HG03139 (cell line): Measurements from ENCODE around the gene LCMT2.
"Not testable (repeated sequence)": the region's sequence is repeated elsewhere in the genome, so short reads cannot be mapped to it uniquely, and the experiment has no call there.

Experiments
- ATAC-seq: cut with Tn5 transposase; IDR thresholded peaks from one replicate; pipeline ENCODE4 v1.9.1; 2021; ENCODE audit not compliant: unreplicated experiment

LCMT2 gene

DNA sequence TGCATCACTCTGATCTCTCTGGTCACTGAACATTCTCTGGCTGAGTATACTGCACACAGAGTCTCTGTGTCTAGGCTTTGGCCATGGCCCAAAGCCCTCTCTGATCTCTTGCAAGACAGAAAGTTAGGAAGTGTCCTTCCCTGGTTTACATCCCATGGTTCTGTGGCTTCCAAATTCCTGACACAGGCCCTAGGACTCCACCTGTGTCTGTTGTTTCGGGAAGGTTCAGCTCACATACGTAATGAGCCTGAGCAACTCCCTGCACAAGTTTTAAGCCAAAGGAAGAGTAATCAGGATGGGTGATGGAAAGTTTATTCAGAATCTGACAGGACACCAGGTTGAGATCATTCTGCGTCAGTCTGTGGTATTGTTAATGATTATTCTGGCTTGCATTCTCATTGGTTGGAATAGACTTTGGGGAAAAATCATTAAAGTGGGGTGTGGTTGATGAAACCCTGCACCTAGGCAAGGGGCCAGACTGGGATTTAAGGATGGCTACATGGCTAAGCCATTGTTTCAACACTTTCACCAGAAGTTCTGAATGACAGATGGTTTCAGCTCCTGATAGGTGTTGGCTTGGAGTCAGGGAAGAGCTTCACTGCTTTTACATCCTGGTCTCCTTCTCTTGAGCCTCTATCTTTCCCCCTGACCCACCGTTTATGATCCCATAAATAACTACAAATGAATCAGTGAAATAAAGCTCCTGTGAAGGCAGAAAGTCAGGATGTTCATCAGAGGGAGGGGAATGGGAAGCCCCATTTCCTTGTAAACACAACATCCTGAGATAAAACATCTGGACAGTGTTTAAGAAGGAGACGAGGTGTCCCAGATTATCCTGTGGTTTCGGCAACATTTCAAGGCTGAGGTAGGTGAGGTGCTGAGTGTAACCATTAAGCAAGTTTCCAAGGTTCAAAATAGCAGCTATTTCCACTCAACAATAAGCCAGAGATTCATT, 14.1 kb downstream of the LCMT2 start:
- ATAC-seq = no peak

DNA sequence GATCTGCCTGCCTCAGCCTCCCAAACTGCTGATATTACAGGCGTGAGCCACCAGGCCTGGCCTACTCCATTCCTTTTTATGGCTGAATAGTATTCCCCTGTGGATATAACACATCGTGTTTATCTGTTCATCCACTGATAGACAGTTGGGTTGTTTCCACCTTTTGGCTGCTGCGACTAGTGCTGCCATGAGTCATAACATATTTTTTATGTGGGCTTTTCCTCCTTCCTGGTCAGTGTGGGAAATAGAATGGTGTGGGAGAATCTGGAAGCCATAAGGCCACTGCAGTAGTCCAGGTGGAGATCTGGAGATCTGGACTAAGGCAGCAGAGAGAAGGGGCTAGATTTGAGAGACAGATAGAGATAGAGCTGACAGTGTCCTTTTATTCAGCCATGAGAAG, 16.2 kb downstream of the LCMT2 start:
- ATAC-seq = no peak

DNA sequence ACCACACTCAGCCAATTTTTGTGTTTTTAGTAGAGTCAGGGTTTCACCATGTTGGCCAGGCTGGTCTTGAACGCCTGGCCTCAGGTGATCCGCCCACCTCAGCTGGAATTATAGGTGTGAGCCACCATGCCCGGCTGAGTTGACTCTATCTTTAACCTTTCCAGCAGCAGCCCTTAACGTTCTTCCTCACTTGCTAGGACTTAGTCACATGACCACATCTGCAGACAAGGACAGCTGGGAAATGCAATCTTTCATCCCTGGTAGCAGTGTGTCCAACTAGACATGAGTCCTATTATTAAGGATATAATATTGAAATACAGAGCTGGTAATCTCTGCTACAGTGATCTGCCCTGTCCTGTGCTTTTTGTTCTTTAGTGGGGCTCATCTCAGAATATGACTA, 18.0 kb downstream of the LCMT2 start:
- ATAC-seq = no peak

DNA sequence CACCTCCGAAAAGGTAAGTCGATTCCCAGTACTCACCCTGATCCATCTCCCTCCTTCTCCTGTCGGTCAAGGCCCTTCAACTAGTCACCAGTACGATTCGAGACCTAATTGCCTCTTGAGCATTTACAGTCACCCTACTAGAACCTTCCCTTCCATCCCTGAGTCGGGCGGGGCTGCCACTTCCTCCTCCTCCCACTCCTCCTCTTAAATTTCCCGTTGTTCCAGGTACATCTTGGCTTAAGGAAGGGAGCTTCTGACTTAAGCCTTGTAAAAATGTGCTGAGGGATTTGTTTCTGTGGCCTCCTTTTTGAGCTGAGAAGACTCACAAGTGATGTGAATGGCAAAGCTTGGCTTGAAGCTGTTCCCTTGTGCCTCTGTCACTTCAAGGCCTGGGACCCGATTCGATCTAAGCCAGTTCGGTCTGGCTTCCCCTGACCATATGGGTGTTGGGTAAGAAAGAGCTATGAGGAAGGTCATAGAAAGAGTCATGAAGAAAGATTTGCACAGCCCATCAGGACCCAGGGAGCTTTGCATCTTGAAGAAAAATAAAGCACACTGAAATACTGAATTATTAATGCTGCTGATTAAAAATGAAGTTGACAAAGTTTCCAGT, 28.1 kb downstream of the LCMT2 start, which contains the start of gene TGM7:
TGM7 (minus strand) TSS at position 51 of the 613 bp plus-strand sequence.
- no peak for ATAC-seq

DNA sequence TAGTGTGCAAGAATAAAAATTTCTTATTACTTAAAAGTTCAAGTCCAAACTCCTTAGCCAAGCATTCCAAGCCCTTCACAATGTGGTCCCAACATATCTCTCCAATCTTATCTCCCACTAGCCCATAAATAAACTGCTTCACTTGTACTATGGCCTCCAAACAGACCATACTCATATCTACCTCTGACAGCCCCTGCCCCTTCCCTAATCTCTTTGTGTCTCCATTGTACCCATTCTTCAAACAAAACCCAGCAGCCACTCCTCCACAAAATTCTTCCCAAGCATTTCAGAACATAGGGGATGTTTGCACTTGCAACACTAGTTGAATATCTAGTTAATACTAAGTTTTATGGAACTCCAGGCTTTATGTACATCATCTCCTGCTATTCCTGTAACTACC, 30.5 kb downstream of the LCMT2 start:
- ATAC-seq = no peak

DNA sequence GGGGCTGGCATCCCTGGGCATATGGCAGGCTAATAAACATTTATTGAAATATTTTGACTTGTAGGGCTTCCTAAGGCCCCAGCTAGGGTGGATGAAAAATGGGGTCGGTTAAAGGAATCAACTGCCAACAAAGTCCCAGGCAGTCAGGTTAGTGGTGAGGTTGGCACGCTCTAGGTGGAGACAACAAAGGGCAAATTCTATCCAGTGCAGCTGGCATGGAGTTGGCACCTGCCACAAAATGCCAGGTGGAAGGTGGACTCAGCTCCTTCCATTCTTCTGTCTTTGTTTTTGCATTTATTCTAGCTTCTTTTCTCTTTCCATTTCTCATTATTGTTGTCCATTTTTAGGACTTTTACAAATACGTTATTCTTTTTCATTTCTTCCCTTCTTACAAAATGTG, 31.0 kb downstream of the LCMT2 start:
- ATAC-seq = no peak

DNA sequence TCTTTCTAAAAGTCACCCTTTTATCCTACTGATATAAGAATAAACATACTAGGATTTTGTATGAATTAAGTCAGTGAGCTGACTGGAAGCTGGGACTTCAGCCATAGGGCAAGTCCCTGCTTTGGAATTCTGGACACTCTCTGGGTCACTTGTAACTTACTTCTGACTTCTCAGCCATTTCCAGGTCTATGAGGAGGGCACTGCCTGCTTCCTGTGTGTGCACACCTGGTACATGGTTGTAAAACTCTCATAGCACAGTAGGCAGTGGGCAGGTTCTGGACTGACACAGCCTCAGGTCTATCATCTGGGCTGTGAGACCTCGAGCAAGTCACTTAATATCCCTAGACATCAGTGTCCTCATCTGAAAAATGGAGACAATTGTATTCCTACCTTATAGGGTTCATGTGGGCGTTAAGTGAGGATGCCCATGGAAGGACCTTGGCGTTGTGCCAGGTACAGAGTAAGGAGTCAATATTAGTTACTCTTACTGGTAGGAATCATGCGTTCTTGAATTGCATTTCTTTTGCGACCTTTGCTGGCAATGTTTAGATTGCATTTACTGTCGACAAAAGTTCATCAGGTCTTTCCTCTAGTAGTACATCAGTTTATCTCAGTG, 36.2 kb downstream of the LCMT2 start:
- ATAC-seq = no peak

DNA sequence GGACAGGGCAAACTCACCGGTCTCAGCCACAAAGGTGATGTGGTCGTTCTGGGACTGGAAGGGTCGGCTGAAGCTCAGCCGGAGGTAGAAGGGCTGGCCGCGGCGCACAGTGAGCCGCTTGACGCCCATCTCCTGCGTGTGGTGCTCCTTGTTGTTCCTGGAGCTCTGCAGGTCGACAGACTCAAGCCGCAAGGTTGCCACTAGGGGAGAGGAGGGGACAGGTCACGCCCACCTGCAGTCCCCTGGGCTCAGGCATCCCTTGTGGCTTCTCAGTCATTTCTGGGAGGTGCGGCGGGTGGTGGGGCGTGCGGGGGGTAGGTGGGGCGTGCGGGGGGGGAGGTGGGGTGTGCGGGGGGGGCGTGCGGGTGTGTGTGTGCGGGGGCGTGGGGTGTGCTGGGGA, 36.9 kb downstream of the LCMT2 start:
- no peak for ATAC-seq

DNA sequence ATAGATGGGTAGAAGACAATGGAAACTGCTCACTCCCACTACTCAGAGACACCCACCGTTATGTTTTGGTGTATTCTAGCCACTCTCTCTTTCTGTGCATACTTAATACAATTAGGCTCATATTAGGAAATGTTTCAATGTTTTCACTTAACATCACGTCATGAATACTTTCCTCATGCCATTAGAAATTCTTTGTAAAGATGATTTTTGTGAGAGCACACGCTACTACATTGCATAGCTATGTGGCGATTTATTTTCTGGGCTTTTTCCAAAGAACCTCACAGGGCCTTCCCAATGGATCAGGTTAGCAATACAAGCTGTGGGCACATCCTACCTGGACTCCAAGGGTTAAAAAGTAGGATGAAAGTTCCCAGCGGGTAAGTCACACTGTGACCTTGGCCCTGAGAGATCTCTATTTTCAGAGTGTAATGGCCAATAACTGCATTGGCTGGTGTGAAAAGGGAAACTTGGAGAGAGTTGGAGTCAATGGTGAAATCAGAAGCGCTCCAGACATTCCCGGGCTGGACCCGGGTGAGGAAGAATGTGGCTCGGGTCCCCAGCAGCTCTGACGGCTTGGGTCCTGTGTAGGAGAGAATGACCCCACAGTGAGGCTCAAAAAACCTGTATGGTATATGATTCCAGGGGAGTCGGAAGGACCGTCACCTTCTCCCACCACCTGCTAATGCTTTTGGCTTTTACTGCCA, 37.8 kb downstream of the LCMT2 start:
- ATAC-seq = no peak

DNA sequence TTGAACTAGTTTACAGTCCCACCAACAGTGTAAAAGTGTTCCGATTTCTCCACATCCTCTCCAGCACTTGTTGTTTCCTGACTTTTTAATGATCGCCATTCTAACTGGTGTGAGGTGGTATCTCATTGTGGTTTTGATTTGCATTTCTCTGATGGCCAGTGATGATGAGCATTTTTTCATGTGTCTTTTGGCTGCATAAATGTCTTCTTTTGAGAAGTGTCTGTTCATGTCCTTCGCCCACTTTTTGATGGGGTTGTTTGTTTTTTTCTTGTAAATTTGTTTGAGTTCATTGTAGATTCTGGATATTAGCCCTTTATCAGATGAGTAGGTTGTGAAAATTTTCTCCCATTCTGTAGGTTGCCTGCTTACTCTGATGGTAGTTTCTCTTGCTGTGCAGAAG, 40.7 kb downstream of the LCMT2 start:
- not testable (repeated sequence) for ATAC-seq

DNA sequence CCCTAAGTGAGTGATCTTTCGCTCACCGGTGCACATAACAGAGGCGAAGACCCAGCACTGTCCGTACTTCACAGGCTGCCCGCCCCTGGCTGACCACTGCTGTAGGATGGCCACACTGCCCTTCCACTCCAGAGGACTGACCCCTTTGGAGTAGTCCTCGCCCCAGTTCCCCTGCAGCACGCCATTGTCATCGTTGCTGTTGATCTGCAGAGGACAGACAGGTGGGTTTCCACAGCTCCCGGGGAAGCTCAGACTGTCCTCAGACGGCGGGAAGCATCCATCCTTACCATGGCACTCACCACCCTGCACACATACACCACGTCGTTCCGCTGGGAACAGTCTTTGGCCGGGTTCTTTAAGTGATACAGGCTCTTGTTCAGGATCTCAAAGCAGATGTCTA, 43.1 kb downstream of the LCMT2 start:
- no peak for ATAC-seq

DNA sequence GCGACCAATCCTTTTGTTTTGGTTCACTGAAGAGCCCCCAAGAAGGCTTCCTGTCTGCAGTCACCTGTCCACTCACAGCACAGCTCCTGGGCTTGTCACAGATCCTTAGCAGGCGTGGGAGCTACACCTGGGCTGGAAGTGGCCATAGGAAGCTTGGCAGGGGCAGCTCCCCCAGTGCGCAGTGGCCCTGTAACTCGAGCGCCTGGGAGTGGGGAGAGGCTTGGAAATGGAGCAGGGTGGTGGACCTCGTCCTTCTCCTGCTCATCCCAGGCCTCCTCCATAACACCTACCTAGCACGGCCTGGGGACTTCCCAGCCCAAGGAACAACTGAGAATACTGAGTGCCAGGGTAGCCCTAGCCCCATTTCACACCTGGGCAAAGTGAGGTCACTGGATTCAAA, 44.3 kb downstream of the LCMT2 start:
- no peak for ATAC-seq

DNA sequence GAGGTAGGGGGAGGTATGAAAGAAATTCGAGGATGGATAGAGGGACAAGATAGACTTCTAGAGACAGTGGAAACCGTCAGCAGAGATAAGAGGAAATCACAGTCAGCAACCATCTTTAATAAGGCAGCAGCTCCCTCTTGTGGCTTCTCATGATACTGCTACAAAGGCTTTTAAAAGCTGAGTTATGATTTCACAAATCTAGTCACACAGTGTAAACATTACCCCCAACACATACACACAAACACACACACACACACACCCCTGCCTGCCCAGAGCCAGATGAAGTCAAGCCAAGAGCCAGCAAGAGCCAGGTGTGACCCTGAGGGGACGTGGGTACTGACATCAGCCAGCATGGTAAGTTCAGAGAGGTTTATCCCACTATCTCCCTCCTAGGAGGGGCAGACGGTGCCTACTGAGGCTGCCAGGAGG, 44.8 kb downstream of the LCMT2 start:
- ATAC-seq = no peak

DNA sequence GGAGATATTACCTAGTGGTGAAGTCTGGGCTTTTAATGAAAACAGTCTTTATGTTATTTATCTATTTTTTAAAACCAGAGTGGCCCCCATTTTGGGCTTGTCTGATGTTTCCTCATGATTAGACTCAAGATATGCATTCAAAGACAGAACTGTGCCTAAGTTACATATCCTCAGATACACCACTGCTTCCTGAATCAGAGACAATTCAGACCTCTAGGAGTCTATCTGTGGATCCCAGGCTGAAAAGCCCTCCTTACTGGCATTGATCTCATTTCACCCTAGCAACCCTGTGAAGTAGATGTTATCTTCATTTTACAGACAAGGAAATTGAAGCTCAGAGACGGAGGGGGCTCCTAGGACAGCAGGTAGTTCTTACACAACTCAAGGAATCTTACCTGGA, 46.8 kb downstream of the LCMT2 start:
- no peak for ATAC-seq

DNA sequence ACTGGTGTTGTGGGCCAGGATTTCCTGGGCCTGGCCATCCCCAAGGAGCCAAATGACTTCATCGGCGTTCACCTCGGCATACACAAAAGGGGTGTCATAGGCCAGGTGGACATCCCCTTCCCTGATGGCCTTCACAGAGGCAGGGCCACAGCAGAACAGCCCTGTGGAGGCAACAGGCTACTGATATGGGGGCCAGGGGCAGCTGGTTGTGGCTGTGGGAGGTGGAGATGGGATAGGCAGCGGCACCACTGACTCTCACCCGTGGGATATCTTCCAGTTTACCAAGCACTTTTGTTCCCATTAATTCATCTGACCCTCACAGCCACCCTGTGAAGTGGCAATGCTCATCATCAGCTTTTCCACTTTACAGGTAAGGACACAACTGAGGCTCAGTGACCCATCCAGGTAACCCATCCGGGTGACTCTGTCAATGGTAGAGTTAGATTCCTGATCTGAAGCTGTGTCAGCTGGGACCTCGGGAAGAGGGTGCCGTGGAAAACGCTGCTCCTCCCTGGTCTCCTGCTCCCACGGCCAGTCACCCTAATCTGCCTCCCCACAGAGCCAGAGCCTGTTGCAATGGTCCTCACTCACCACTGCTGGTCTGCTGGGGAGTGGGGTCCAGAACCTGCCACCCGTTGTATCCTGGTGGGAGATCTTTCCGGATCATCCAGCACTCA, 48.3 kb downstream of the LCMT2 start:
- ATAC-seq = no peak

DNA sequence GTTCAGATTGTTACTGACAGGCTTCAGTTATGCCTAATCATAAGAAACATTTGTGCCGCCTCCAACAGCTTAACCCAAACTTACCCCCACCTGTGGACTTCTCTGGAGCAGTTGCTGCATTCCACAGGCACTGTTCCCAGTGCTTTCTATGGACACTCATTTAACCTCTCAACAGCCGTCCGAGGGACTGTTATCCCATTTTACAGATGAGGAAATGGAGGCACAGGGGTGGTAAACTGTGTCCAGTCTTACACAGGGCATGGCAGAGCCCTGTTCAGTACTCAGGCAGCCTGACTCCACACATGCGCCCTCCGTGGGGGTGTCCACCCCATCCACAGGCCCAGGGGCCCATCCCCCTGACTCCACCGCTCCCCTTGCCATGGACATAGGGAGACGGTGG, 49.4 kb downstream of the LCMT2 start:
- no peak for ATAC-seq

DNA sequence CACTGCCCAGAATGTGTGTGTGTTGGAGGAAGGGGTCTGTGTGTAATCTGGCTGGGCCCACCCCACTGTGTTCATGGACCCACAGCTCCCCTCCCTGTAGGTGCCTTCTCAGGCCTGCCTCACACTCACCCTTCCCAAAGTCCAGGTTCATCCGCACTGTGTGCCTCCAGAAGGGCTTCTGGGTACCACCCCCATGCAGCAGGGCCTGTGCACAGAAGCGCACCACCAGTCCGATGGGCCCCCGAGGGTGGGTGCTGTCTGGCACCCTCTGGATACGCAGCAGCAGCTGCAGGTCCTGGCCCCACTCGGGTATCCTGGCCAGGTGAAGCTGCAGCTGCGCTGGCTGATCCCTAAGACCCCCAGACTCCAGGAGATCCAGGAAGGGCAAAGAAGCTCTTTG, 50.9 kb downstream of the LCMT2 start:
- no peak for ATAC-seq

DNA sequence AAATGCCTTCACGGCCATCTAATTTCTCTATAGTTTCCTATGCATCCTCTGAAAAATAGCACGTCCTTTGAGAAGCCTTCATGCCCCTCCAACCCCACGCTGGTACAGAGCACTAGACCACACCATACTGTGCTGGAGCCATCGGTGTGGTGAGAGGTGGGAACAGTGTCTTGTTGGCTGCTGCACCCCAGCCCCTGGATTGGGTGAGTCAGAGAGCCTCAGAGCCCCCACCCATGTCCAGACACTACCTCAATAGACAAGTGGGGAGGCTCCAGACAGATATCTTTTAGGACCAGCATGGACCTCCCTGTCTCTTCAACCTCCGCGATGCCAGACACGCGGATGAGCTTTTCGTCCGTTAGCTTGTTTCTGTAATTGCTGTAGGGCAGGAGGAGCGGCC, 51.5 kb downstream of the LCMT2 start:
- ATAC-seq = no peak

DNA sequence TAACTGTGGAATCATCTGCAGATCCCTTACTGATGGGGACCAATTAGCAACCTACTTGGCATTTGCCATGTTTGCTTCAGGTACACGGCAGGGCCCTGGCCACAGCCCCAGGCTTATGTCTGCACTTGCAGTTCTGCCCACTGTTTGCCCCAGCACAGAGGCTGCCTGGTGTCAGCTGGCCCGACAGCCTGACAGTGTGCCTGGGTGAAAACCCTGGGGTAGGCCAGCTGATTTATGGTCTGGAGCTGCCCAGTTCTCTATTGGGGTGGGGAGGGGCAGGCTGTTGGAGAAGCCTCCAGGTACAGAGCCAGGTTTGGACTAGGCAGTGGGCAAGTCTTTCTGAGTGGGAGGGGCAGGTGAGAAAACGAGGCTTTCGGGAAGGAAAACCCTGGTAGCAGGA, 52.5 kb downstream of the LCMT2 start:
- ATAC-seq = no peak

DNA sequence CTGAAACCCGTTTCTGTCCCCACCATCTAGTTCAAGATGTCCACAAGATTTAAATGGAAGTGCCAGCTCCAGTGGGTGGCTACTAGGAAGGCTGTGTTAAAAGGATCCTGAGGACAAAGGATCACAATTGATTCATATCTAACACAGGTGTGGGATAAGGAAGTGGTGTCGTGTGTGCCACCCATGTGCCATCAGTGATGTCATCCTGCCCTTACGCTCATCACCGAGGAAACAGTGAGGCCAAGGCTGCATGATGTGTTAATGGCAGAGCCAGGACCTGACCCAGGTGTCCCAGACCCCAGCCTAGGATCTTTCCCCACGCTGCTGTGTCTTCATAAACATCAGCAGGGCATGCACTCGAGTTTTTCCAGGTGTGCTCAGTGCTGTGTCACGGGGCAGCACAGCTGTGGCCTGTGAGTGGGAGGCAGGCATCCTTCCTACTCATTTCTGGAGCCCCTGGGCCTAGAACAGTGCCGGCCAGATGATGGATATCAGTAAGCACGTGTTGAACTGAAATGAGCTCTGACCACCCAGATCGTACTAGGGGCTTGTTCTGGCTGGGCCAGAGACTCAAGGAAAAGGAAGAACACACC, 53.0 kb downstream of the LCMT2 start:
- ATAC-seq = no peak
